HG02759 (cell line): ENCODE results near the gene BCAR3.

Source experiments
- ATAC-seq: cut with Tn5 transposase; IDR thresholded peaks from one replicate; pipeline ENCODE4 v1.9.1; 2021; ENCODE audit warnings: mild to moderate bottlenecking, moderate library complexity; ENCODE audit not compliant: unreplicated experiment

Gene BCAR3

DNA sequence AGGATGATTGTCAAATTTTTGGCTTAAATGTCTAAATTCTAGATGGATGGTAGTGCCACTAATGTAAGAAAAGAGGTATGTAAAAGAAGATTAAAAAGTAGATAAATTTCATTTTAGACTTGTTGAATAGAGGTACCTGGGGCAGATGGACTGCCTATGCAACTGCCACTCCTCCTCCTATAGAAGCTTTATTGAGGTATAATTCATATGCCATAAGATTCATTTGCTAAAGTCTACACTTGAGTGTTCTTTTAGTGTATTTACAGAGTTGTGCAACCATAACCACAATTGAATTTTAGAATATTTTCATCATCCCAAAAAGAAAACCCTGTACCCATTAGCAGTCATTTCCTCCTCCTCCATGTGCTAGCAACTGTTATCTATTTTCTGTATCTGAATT, 163.1 kb downstream of the BCAR3 start:
- ATAC-seq: no peak

DNA sequence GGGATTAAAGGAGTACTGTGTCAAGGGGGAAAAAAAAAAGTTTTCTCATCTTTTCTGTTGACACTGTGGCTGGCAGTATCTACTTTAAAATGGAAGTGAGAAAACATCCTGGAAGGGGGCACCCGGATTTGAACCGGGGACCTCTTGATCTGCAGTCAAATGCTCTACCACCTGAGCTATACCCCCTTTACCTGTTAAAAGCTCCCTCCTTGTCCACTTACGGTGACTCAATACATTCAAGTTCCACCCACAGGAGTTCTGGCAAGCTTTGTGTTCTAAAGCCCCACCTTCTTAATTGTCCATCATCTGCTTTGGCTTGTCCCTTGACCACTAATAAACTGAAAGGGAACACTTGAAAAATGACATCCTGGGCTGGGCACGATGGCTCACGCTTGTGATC, 165.5 kb downstream of the BCAR3 start:
- ATAC-seq: no peak
